C4-2B (cell line): Measurements from ENCODE around the gene LRG1.

ENCODE experiments used
- ZFX ChIP-seq: fragments of 450-650 bp; IDR thresholded peaks from 2 replicates; pipeline ENCODE4 v1.6.1; 2017
- TF ChIP-seq, protein P1 (sequence below): fragments of 450-650 bp; conservative IDR thresholded peaks from 2 replicates; pipeline ENCODE4 v1.5.1; 2017; ENCODE audit warnings: mild to moderate bottlenecking

DNA sequence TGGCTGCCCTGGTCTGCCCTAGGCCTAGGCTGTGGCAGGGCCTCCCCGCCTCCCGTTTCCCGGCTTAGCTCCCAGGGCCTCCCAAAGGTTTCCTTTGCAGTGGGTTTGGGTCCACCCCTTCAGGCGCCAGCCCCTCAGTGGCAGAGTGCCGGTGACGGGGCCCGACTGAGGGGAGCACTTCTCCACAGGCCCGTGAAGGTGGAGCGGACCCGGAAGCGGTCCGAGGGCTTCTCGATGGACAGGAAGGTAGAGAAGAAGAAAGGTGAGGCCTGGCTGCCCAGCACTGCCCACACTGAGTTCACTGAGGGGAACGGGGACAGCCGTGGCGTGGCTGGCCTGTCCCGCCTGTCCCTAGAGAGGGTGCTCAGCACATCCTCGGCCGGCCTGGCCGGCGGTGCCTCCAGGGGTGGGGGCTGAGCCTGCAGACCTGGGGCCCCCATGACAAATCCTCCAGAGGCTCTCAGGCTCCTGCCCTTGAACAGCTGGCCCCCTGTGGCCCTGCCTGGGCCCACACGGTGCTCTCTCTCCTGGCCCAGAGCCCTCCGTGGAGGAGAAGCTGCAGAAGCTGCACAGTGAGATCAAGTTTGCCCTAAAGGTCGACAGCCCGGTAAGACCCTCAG is 42.0 kb downstream of the LRG1 start:
- TF ChIP-seq, protein P1, sequence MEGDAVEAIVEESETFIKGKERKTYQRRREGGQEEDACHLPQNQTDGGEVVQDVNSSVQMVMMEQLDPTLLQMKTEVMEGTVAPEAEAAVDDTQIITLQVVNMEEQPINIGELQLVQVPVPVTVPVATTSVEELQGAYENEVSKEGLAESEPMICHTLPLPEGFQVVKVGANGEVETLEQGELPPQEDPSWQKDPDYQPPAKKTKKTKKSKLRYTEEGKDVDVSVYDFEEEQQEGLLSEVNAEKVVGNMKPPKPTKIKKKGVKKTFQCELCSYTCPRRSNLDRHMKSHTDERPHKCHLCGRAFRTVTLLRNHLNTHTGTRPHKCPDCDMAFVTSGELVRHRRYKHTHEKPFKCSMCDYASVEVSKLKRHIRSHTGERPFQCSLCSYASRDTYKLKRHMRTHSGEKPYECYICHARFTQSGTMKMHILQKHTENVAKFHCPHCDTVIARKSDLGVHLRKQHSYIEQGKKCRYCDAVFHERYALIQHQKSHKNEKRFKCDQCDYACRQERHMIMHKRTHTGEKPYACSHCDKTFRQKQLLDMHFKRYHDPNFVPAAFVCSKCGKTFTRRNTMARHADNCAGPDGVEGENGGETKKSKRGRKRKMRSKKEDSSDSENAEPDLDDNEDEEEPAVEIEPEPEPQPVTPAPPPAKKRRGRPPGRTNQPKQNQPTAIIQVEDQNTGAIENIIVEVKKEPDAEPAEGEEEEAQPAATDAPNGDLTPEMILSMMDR, result no peak
- no peak for TF ChIP-seq ZFX
